Measurements from ENCODE around the gene CCDC120.

Gene CCDC120

GRCh38 chrX:49058794-49059193 is at the start of gene CCDC120:
Gene CCDC120, plus strand, starts transcription at chrX:49058999. Its CDS starts 3,043 bp downstream, at chrX:49062042.
- H3K36me3 ChIP-seq (ENCODE audit: control insufficient read depth in 1 of 2, insufficient read depth in 2 of 2, low read length in 2 of 2), result peaks cover 0 to 2% of the 10 kb centered on the region in 2 donors
- no peaks in the 10 kb centered on the region for H3K27me3 ChIP-seq (ENCODE audit: control insufficient read depth in 1 of 2, insufficient read depth in 2 of 2, low read length in 2 of 2)
- H3K9ac ChIP-seq (ENCODE audit: low read depth in 1 of 2, low read length in 2 of 2), result peak within 1 kb of the TSS; percentile 51 to 68
- no peaks in the 10 kb centered on the region for H3K9me3 ChIP-seq (ENCODE audit: control insufficient read depth in 1 of 2, low read length in 2 of 2)
- peak within 1 kb of the TSS; percentile 78 for H3K27ac ChIP-seq (ENCODE audit: low read depth, low read length)
- H3K4me3 ChIP-seq (ENCODE audit: low read depth in 1 of 2, low read length in 2 of 2), result peak within 1 kb of the TSS; percentile 60 to 68
- H3K4me1 ChIP-seq (ENCODE audit: control insufficient read depth in 1 of 2, insufficient read depth in 2 of 2, low read length in 2 of 2), result peaks cover 10 to 13% of the 10 kb centered on the region in 2 donors

GRCh38 chrX:49019050-49019449 is 39.7 kb upstream of the CCDC120 start:
- Histone ChIP-seq H3K27me3 (ENCODE audit: control insufficient read depth in 1 of 2, insufficient read depth in 2 of 2, low read length in 2 of 2) (no peaks in the 10 kb centered on the region), H3K4me1 (ENCODE audit: control insufficient read depth in 1 of 2, insufficient read depth in 2 of 2, low read length in 2 of 2) (no peaks in the 10 kb centered on the region), H3K36me3 (ENCODE audit: control insufficient read depth in 1 of 2, insufficient read depth in 2 of 2, low read length in 2 of 2) (no peaks in the 10 kb centered on the region), H3K9ac (ENCODE audit: low read depth in 1 of 2, low read length in 2 of 2) (no peak overlapping the region), H3K27ac (ENCODE audit: low read depth, low read length) (no peak overlapping the region), H3K4me3 (ENCODE audit: low read depth in 1 of 2, low read length in 2 of 2) (no peak overlapping the region), H3K9me3 (ENCODE audit: control insufficient read depth in 1 of 2, low read length in 2 of 2) (no peaks in the 10 kb centered on the region)

GRCh38 chrX:49019599-49020249 is 39.1 kb upstream of the CCDC120 start:
- no peaks in the 10 kb centered on the region for H3K4me1 ChIP-seq (ENCODE audit: control insufficient read depth in 1 of 2, insufficient read depth in 2 of 2, low read length in 2 of 2)
- H3K27ac ChIP-seq (ENCODE audit: low read depth, low read length), result no peak overlapping the region
- H3K9me3 ChIP-seq (ENCODE audit: control insufficient read depth in 1 of 2, low read length in 2 of 2), result no peaks in the 10 kb centered on the region
- no peak overlapping the region for H3K9ac ChIP-seq (ENCODE audit: low read depth in 1 of 2, low read length in 2 of 2)
- H3K36me3 ChIP-seq (ENCODE audit: control insufficient read depth in 1 of 2, insufficient read depth in 2 of 2, low read length in 2 of 2), result no peaks in the 10 kb centered on the region
- no peaks in the 10 kb centered on the region for H3K27me3 ChIP-seq (ENCODE audit: control insufficient read depth in 1 of 2, insufficient read depth in 2 of 2, low read length in 2 of 2)
- no peak overlapping the region for H3K4me3 ChIP-seq (ENCODE audit: low read depth in 1 of 2, low read length in 2 of 2)

GRCh38 chrX:49029876-49030275 is 28.9 kb upstream of the CCDC120 start:
- Histone ChIP-seq H3K27me3 (ENCODE audit: control insufficient read depth in 1 of 2, insufficient read depth in 2 of 2, low read length in 2 of 2) (no peaks in the 10 kb centered on the region), H3K4me3 (ENCODE audit: low read depth in 1 of 2, low read length in 2 of 2) (no peak overlapping the region), H3K9ac (ENCODE audit: low read depth in 1 of 2, low read length in 2 of 2) (no peak overlapping the region), H3K4me1 (ENCODE audit: control insufficient read depth in 1 of 2, insufficient read depth in 2 of 2, low read length in 2 of 2) (no peaks in the 10 kb centered on the region), H3K36me3 (ENCODE audit: control insufficient read depth in 1 of 2, insufficient read depth in 2 of 2, low read length in 2 of 2) (peaks cover 0 to 28% of the 10 kb centered on the region in 2 donors), H3K9me3 (ENCODE audit: control insufficient read depth in 1 of 2, low read length in 2 of 2) (no peaks in the 10 kb centered on the region), H3K27ac (ENCODE audit: low read depth, low read length) (peak overlapping the region; percentile 25)

GRCh38 chrX:49030283-49030682 is 28.5 kb upstream of the CCDC120 start:
- Histone ChIP-seq H3K27ac (ENCODE audit: low read depth, low read length) (peak overlapping the region; percentile 25), H3K36me3 (ENCODE audit: control insufficient read depth in 1 of 2, insufficient read depth in 2 of 2, low read length in 2 of 2) (peaks cover 0 to 28% of the 10 kb centered on the region in 2 donors), H3K27me3 (ENCODE audit: control insufficient read depth in 1 of 2, insufficient read depth in 2 of 2, low read length in 2 of 2) (no peaks in the 10 kb centered on the region), H3K9me3 (ENCODE audit: control insufficient read depth in 1 of 2, low read length in 2 of 2) (no peaks in the 10 kb centered on the region), H3K9ac (ENCODE audit: low read depth in 1 of 2, low read length in 2 of 2) (no peak overlapping the region), H3K4me3 (ENCODE audit: low read depth in 1 of 2, low read length in 2 of 2) (no peak overlapping the region), H3K4me1 (ENCODE audit: control insufficient read depth in 1 of 2, insufficient read depth in 2 of 2, low read length in 2 of 2) (no peaks in the 10 kb centered on the region)

- Histone ChIP-seq H3K4me3 (ENCODE audit: low read depth in 1 of 2, low read length in 2 of 2) (no peak overlapping the region), H3K4me1 (ENCODE audit: control insufficient read depth in 1 of 2, insufficient read depth in 2 of 2, low read length in 2 of 2) (peaks cover 6 to 20% of the 10 kb centered on the region in 2 donors), H3K27me3 (ENCODE audit: control insufficient read depth in 1 of 2, insufficient read depth in 2 of 2, low read length in 2 of 2) (no peaks in the 10 kb centered on the region), H3K9ac (ENCODE audit: low read depth in 1 of 2, low read length in 2 of 2) (no peak overlapping the region), H3K27ac (ENCODE audit: low read depth, low read length) (no peak overlapping the region), H3K9me3 (ENCODE audit: control insufficient read depth in 1 of 2, low read length in 2 of 2) (no peaks in the 10 kb centered on the region), H3K36me3 (ENCODE audit: control insufficient read depth in 1 of 2, insufficient read depth in 2 of 2, low read length in 2 of 2) (peaks cover 3 to 42% of the 10 kb centered on the region in 2 donors)
These were observed 20.8 kb upstream of the CCDC120 start for GRCh38 chrX:49037883-49038475.

GRCh38 chrX:49039598-49040375 is 19.0 kb upstream of the CCDC120 start:
- H3K9ac ChIP-seq (ENCODE audit: low read depth in 1 of 2, low read length in 2 of 2), result peak overlapping the region in 1 of 2 donors; percentile 25

GRCh38 chrX:49040376-49040955 is 18.3 kb upstream of the CCDC120 start:
- Histone ChIP-seq H3K9me3 (ENCODE audit: control insufficient read depth in 1 of 2, low read length in 2 of 2) (no peaks in the 10 kb centered on the region), H3K27me3 (ENCODE audit: control insufficient read depth in 1 of 2, insufficient read depth in 2 of 2, low read length in 2 of 2) (no peaks in the 10 kb centered on the region), H3K4me1 (ENCODE audit: control insufficient read depth in 1 of 2, insufficient read depth in 2 of 2, low read length in 2 of 2) (peaks cover 9 to 20% of the 10 kb centered on the region in 2 donors), H3K4me3 (ENCODE audit: low read depth in 1 of 2, low read length in 2 of 2) (peak overlapping the region in 1 of 2 donors; percentile 32), H3K9ac (ENCODE audit: low read depth in 1 of 2, low read length in 2 of 2) (peak overlapping the region in 1 of 2 donors; percentile 10), H3K36me3 (ENCODE audit: control insufficient read depth in 1 of 2, insufficient read depth in 2 of 2, low read length in 2 of 2) (peaks cover 3 to 24% of the 10 kb centered on the region in 2 donors), H3K27ac (ENCODE audit: low read depth, low read length) (peak overlapping the region; percentile 44)

More at GRCh38 chrX:49039598-49040375, 19.0 kb upstream of the CCDC120 start:
- H3K27ac ChIP-seq (ENCODE audit: low read depth, low read length), result peak overlapping the region; percentile 44
- H3K9me3 ChIP-seq (ENCODE audit: control insufficient read depth in 1 of 2, low read length in 2 of 2), result no peaks in the 10 kb centered on the region
- peaks cover 3 to 24% of the 10 kb centered on the region in 2 donors for H3K36me3 ChIP-seq (ENCODE audit: control insufficient read depth in 1 of 2, insufficient read depth in 2 of 2, low read length in 2 of 2)
- no peaks in the 10 kb centered on the region for H3K27me3 ChIP-seq (ENCODE audit: control insufficient read depth in 1 of 2, insufficient read depth in 2 of 2, low read length in 2 of 2)
- H3K4me1 ChIP-seq (ENCODE audit: control insufficient read depth in 1 of 2, insufficient read depth in 2 of 2, low read length in 2 of 2), result peaks cover 9 to 20% of the 10 kb centered on the region in 2 donors
- H3K4me3 ChIP-seq (ENCODE audit: low read depth in 1 of 2, low read length in 2 of 2), result peak overlapping the region in 1 of 2 donors; percentile 32

GRCh38 chrX:49041744-49042580 is 16.8 kb upstream of the CCDC120 start:
- no peaks in the 10 kb centered on the region for H3K9me3 ChIP-seq (ENCODE audit: control insufficient read depth in 1 of 2, low read length in 2 of 2)
- H3K4me3 ChIP-seq (ENCODE audit: low read depth in 1 of 2, low read length in 2 of 2), result peak overlapping the region; percentile 75 to 77
- peak overlapping the region; percentile 81 to 82 for H3K9ac ChIP-seq (ENCODE audit: low read depth in 1 of 2, low read length in 2 of 2)
- no peaks in the 10 kb centered on the region for H3K27me3 ChIP-seq (ENCODE audit: control insufficient read depth in 1 of 2, insufficient read depth in 2 of 2, low read length in 2 of 2)
- H3K4me1 ChIP-seq (ENCODE audit: control insufficient read depth in 1 of 2, insufficient read depth in 2 of 2, low read length in 2 of 2), result peaks cover 9 to 20% of the 10 kb centered on the region in 2 donors
- peak overlapping the region; percentile 89 for H3K27ac ChIP-seq (ENCODE audit: low read depth, low read length)
- peaks cover 3 to 22% of the 10 kb centered on the region in 2 donors for H3K36me3 ChIP-seq (ENCODE audit: control insufficient read depth in 1 of 2, insufficient read depth in 2 of 2, low read length in 2 of 2)

Data from duodenal mucosa (tissue), 2 donors.